ENCODE measurements around the gene UBE2I.

The UBE2I gene

DNA sequence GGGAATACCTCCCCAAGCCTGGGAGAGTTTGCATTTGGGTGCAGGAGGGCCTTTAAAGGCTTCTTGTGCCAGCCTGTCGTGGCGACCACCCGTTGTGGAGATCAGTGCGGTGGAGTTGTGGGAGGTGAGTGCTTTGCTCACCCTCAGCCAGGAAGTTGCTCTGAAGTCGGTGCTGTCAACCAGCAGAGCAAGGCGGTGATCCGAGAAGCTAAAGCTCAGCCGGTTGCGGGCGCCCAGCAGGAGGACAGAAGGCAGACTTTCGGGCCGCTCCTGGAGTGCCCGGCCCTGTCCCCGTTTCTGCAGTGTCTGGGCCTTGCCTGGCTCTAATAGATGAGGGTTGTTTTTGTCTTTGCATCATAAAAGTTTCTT, 1.4 kb downstream of the UBE2I start:
- in situ Hi-C loops (cut with HindIII; ENCODE audit: low sequenced_read_pairs), result no loop called here

- in situ Hi-C loops (cut with HindIII; ENCODE audit: low sequenced_read_pairs), result no loop called here
Observed at GRCh38 chr16:1311212-1311737, 1.8 kb downstream of the UBE2I start.

- in situ Hi-C loops (cut with HindIII; ENCODE audit: low sequenced_read_pairs), result no loop called here
Observed at GRCh38 chr16:1311738-1312466, 2.5 kb downstream of the UBE2I start.

GRCh38 chr16:1312467-1312816, 3.0 kb downstream of the UBE2I start:
- in situ Hi-C loops (cut with HindIII; ENCODE audit: low sequenced_read_pairs), result no loop called here

GRCh38 chr16:1312903-1313302, 3.5 kb downstream of the UBE2I start:
- in situ Hi-C loops (cut with HindIII; ENCODE audit: low sequenced_read_pairs), result no loop called here

- in situ Hi-C loops (cut with HindIII; ENCODE audit: low sequenced_read_pairs), result no loop called here
Observed at GRCh38 chr16:1313721-1314369, 4.4 kb downstream of the UBE2I start.

GRCh38 chr16:1314399-1315068, 5.1 kb downstream of the UBE2I start:
- in situ Hi-C loops (cut with HindIII; ENCODE audit: low sequenced_read_pairs), result no loop called here

- in situ Hi-C loops (cut with HindIII; ENCODE audit: low sequenced_read_pairs), result no loop called here
Observed at GRCh38 chr16:1315081-1316032, 5.9 kb downstream of the UBE2I start.

DNA sequence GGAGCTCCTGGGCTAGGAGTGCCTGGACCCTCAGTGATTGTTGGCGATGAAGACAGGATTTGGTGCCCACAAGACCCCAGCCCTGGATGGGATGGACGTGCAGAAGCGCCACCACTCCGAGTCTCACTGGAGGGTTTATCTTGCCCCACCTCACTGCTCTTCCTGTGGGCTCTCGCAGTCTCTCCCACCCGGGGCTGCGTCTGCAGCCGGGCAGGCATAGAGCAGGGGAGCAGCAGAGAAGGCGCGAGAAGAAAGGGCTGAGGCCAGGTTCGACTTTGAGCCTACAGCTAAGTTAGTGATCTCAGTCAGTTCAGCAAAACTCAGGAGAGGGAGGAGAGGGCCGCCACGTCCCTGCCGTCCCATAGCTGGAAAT, 6.6 kb downstream of the UBE2I start:
- in situ Hi-C loops (cut with HindIII; ENCODE audit: low sequenced_read_pairs), result no loop called here

- in situ Hi-C loops (cut with HindIII; ENCODE audit: low sequenced_read_pairs), result no loop called here
Observed at GRCh38 chr16:1317479-1318267, 8.2 kb downstream of the UBE2I start.

GRCh38 chr16:1318268-1318545, 8.8 kb downstream of the UBE2I start:
- in situ Hi-C loops (cut with HindIII; ENCODE audit: low sequenced_read_pairs), result no loop called here

DNA sequence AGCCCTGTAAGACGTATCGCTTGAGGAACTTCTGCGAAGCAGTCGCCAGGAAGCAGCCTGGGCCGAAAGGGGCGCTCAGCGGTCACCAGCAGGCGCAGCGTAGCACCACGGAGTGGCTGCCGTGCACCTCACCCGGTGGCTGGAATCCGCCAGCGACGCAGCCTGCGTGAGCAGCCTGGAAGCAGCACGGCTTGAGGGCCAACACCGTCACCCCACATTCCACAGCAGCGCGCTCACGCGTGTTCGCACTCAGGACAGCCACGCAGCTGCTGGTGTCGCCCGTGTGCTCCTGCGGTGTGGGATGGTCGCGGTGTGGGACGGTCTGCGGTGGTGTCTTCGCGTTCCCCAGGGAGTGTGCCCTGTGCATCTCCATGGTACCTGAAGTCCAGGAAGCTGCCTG, 9.6 kb downstream of the UBE2I start:
- in situ Hi-C loops (cut with HindIII; ENCODE audit: low sequenced_read_pairs), result no loop called here

- in situ Hi-C loops (cut with HindIII; ENCODE audit: low sequenced_read_pairs), result no loop called here
Observed at GRCh38 chr16:1320097-1320496, 10.7 kb downstream of the UBE2I start.

GRCh38 chr16:1320658-1321240, 11.3 kb downstream of the UBE2I start:
- in situ Hi-C loops (cut with HindIII; ENCODE audit: low sequenced_read_pairs), result no loop called here

GRCh38 chr16:1322407-1322806, 13.0 kb downstream of the UBE2I start:
- in situ Hi-C loops (cut with HindIII; ENCODE audit: low sequenced_read_pairs), result no loop called here

- in situ Hi-C loops (cut with HindIII; ENCODE audit: low sequenced_read_pairs), result no loop called here
Observed at GRCh38 chr16:1323296-1324239, 14.1 kb downstream of the UBE2I start.

GRCh38 chr16:1324286-1324826, 14.9 kb downstream of the UBE2I start:
- in situ Hi-C loops (cut with HindIII; ENCODE audit: low sequenced_read_pairs), result no loop called here

DNA sequence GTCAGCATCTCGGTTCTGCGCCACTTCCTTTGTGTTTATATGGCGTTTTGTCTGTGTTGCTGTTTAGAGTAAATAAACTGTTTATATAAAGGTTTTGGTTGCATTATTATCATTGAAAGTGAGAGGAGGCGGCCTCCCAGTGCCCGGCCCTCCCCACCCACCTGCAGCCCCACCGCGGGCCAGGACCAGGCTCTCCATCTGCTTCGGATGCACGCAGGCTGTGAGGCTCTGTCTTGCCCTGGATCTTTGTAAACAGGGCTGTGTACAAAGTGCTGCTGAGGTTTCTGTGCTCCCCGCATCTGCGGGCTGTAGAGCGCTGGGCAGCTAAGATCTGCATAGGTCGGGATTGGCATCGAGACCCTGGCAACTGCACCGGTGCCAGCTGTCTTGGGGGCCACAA, 15.8 kb downstream of the UBE2I start:
- in situ Hi-C loops (cut with HindIII; ENCODE audit: low sequenced_read_pairs), result no loop called here
